Measurements from ENCODE around the gene CDH15.

The CDH15 gene

GRCh38 chr16:89244754-89245153 is 73.2 kb downstream of the CDH15 start:
- no peak for DNase-seq

All from activated CD4-positive, alpha-beta T cell treated with anti-CD3 and anti-CD28 coated beads for 4 hours (primary cell).